ENCODE results near the gene LRIG1.

DNA sequence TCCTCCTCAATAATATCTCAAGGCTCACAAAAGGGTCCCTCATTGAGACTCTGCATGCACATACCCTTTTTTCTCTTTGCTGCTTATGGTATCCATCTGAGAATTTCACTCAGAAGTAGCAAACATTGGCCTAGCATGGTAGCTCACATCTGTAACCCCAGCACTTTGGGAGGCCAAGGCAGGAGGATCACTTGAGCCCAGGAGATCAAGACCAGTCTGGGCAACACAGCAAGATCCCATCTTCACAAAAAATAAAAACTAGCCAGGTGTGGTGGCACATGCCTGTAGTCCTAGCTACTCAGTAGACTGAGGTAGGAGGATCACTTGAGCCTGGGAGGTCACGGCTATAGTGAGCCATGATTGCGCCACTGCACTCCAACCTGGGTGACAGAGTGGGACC is 11.7 kb downstream of the LRIG1 start:
- TF ChIP-seq, protein P1, sequence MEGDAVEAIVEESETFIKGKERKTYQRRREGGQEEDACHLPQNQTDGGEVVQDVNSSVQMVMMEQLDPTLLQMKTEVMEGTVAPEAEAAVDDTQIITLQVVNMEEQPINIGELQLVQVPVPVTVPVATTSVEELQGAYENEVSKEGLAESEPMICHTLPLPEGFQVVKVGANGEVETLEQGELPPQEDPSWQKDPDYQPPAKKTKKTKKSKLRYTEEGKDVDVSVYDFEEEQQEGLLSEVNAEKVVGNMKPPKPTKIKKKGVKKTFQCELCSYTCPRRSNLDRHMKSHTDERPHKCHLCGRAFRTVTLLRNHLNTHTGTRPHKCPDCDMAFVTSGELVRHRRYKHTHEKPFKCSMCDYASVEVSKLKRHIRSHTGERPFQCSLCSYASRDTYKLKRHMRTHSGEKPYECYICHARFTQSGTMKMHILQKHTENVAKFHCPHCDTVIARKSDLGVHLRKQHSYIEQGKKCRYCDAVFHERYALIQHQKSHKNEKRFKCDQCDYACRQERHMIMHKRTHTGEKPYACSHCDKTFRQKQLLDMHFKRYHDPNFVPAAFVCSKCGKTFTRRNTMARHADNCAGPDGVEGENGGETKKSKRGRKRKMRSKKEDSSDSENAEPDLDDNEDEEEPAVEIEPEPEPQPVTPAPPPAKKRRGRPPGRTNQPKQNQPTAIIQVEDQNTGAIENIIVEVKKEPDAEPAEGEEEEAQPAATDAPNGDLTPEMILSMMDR (IDR thresholded peaks at IDR 0.05): no peak
- no peak for TF ChIP-seq EZH2 (IDR thresholded peaks at IDR 0.05)

All from neural progenitor cell (in vitro differentiated cells).